KBM-7 (cell line): ENCODE measurements around the gene TMEM273.
A peak's percentile ranks its signal among the peaks of the same experiment; 100 is the strongest.

Experiments
- DNase-seq: peaks from one replicate; pipeline ENCODE4 v3.0.0-alpha.2; 2015
- in situ Hi-C: fragments of 300-500 bp; cut with MboI; formaldehyde crosslinking; loops from 2 replicates; pipeline ENCODE4 v1.14.3; 2020; ENCODE audit warnings: low sequenced_read_pairs, low pct_unique_long_range_greater_than_20kb, mixed read lengths

The TMEM273 gene

GRCh38 chr10:49178489-49179471 lies 9.4 kb downstream of the TMEM273 start:
- in situ Hi-C loops: no loop called here
- no peak for DNase-seq

- DNase-seq: no peak
- in situ Hi-C loops: no loop called here
Measured at GRCh38 chr10:49177391-49178355, 10.5 kb downstream of the TMEM273 start.

- DNase-seq: no peak
- in situ Hi-C loops: no loop called here
Measured at GRCh38 chr10:49176310-49177268, 11.6 kb downstream of the TMEM273 start.

- no peak for DNase-seq
Measured at GRCh38 chr10:49175587-49176309, 12.4 kb downstream of the TMEM273 start.

GRCh38 chr10:49174926-49175500 lies 13.2 kb downstream of the TMEM273 start:
- DNase-seq: no peak
- in situ Hi-C loops: no loop called here

More at GRCh38 chr10:49175587-49176309, 12.4 kb downstream of the TMEM273 start:
- in situ Hi-C loops: no loop called here

GRCh38 chr10:49174261-49174925 lies 13.8 kb downstream of the TMEM273 start:
- in situ Hi-C loops: no loop called here

GRCh38 chr10:49173853-49174252 lies 14.3 kb downstream of the TMEM273 start:
- in situ Hi-C loops: no loop called here
- DNase-seq: no peak

More at GRCh38 chr10:49174261-49174925, 13.8 kb downstream of the TMEM273 start:
- DNase-seq: no peak

- in situ Hi-C loops: no loop called here
- DNase-seq: no peak
Measured at GRCh38 chr10:49173201-49173772, 14.9 kb downstream of the TMEM273 start.

- in situ Hi-C loops: no loop called here
Measured at GRCh38 chr10:49172777-49173132, 15.4 kb downstream of the TMEM273 start.

GRCh38 chr10:49172061-49172776 lies 16.0 kb downstream of the TMEM273 start:
- DNase-seq: no peak
- in situ Hi-C loops: no loop called here

More at GRCh38 chr10:49172777-49173132, 15.4 kb downstream of the TMEM273 start:
- DNase-seq: no peak

- DNase-seq: no peak
- in situ Hi-C loops: no loop called here
Measured at GRCh38 chr10:49171326-49172060, 16.7 kb downstream of the TMEM273 start.

GRCh38 chr10:49170632-49171325 lies 17.4 kb downstream of the TMEM273 start:
- in situ Hi-C loops: no loop called here
- DNase-seq: no peak

- DNase-seq: no peak
- in situ Hi-C loops: no loop called here
Measured at GRCh38 chr10:49169776-49170175, 18.4 kb downstream of the TMEM273 start.

GRCh38 chr10:49168831-49169500 lies 19.2 kb downstream of the TMEM273 start:
- in situ Hi-C loops: no loop called here

GRCh38 chr10:49168171-49168540 lies 20.0 kb downstream of the TMEM273 start:
- in situ Hi-C loops: no loop called here
- no peak for DNase-seq

More at GRCh38 chr10:49168831-49169500, 19.2 kb downstream of the TMEM273 start:
- DNase-seq: peak; percentile 48
